IPS-18a (cell line): Measurements from ENCODE around the gene BARHL1.

Experiments
- H3K27ac ChIP-seq: one replicate; pipeline ENCODE4 v1.5.1; 2013; ENCODE audit warnings: low read length
- H3K27me3 ChIP-seq: one replicate; pipeline ENCODE4 v1.6.1; 2013; ENCODE audit warnings: mild to moderate bottlenecking, low read length; ENCODE audit not compliant: control insufficient read depth, insufficient read depth
- H3K36me3 ChIP-seq: one replicate; pipeline ENCODE4 v1.6.1; 2013; ENCODE audit warnings: low read depth, low read length; ENCODE audit not compliant: control insufficient read depth
- H3K4me1 ChIP-seq: one replicate; pipeline ENCODE4 v1.6.1; 2013; ENCODE audit warnings: low read depth, low read length; ENCODE audit not compliant: control insufficient read depth
- H3K4me3 ChIP-seq: one replicate; pipeline ENCODE4 v1.5.1; 2013; ENCODE audit warnings: low read length
- H3K9ac ChIP-seq: one replicate; pipeline ENCODE4 v1.6.1; 2013; ENCODE audit warnings: mild to moderate bottlenecking, low read length, moderate library complexity
- H3K9me3 ChIP-seq: one replicate; pipeline ENCODE4 v1.6.1; 2013; ENCODE audit warnings: low read depth, low read length; ENCODE audit not compliant: control insufficient read depth

Gene BARHL1

GRCh38 chr9:132546148-132547051, 36.0 kb upstream of the BARHL1 start:
- H3K4me1 ChIP-seq, result peaks cover 3% of the 10 kb centered on the region
- H3K36me3 ChIP-seq, result no peaks in the 10 kb centered on the region
- no peaks in the 10 kb centered on the region for H3K27me3 ChIP-seq
- H3K27ac ChIP-seq, result no peak overlapping the region
- no peaks in the 10 kb centered on the region for H3K9me3 ChIP-seq
- peak overlapping the region; percentile 63 for H3K4me3 ChIP-seq
- H3K9ac ChIP-seq, result peak overlapping the region; percentile 52

DNA sequence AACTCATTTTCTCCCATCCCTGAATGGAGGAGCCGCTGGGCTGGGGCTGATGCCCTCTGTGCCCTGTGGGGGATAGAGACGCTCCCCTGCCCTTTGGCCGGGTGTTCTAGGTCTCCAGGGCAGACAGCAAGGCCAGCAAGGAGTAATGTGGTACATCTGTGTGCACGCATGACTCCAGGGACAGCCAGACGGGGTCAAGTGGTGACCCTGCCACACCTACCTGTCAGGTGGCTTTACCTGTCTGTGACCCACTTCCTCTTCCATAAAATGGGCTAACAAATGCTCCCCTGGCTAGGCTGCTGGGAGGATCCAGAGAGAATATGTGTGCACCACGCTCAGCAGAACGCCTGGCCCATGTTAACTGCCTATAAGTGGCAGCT, 35.4 kb upstream of the BARHL1 start:
- peaks cover 3% of the 10 kb centered on the region for H3K4me1 ChIP-seq
- H3K36me3 ChIP-seq, result no peaks in the 10 kb centered on the region
- no peak overlapping the region for H3K4me3 ChIP-seq
- H3K27ac ChIP-seq, result no peak overlapping the region
- H3K9ac ChIP-seq, result no peak overlapping the region
- no peaks in the 10 kb centered on the region for H3K27me3 ChIP-seq
- H3K9me3 ChIP-seq, result no peaks in the 10 kb centered on the region

- no peak overlapping the region for H3K4me3 ChIP-seq
- no peaks in the 10 kb centered on the region for H3K27me3 ChIP-seq
- H3K4me1 ChIP-seq, result peaks cover 3% of the 10 kb centered on the region
- no peak overlapping the region for H3K27ac ChIP-seq
- no peak overlapping the region for H3K9ac ChIP-seq
- no peaks in the 10 kb centered on the region for H3K36me3 ChIP-seq
- no peaks in the 10 kb centered on the region for H3K9me3 ChIP-seq
Observed at GRCh38 chr9:132547436-132547835, 35.0 kb upstream of the BARHL1 start.

- Histone ChIP-seq H3K36me3 (no peaks in the 10 kb centered on the region), H3K4me3 (no peak overlapping the region), H3K9ac (no peak overlapping the region), H3K4me1 (peaks cover 3% of the 10 kb centered on the region), H3K27ac (no peak overlapping the region), H3K9me3 (no peaks in the 10 kb centered on the region), H3K27me3 (no peaks in the 10 kb centered on the region)
Observed at GRCh38 chr9:132547976-132548730, 34.3 kb upstream of the BARHL1 start.

DNA sequence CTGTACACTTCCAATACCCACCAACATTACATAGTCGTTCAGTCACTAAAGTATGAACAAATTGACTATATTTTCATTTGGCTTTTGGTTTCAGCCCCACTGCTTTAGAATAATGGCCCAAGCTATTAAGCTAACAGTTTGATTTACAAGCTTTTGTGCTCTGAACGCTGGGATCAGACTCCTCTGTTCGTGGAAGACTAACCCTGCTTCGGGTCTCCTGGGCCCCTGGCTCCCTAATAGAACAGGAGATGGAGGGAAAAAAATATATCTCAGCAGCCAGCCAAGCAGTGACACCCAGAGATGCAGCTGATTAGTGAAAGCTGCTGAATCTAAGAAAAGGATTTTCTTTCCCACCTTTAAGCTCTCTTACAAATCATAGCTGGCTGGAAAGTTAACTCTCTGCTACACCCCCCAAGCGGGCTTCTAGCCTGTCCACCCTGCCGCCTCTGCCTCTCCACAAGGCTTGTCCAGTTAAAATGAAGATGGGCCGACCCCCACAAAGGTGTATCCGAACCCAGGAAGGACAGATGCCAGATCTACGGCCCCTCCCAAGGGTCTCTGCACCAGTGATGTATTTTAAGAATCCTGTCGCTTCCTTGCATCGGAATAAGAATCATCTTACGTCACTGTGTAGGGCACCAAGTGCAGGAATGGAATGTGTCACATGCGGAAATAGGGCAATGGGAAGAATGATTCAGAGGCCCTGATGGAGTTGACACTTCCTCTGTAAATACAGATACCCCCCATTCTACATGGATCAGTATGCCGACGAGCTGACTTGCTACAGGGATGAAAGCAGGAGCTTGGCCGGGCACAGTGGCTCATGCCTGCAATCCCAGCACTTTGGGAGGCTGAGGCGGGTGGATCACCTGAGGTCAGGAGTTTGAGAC, 33.4 kb upstream of the BARHL1 start:
- H3K36me3 ChIP-seq, result no peaks in the 10 kb centered on the region
- H3K4me3 ChIP-seq, result no peak overlapping the region
- H3K9ac ChIP-seq, result no peak overlapping the region
- no peaks in the 10 kb centered on the region for H3K9me3 ChIP-seq
- H3K4me1 ChIP-seq, result peaks cover 3% of the 10 kb centered on the region
- no peaks in the 10 kb centered on the region for H3K27me3 ChIP-seq
- no peak overlapping the region for H3K27ac ChIP-seq

GRCh38 chr9:132551556-132551955, 30.9 kb upstream of the BARHL1 start:
- H3K27ac ChIP-seq, result no peak overlapping the region
- no peak overlapping the region for H3K4me3 ChIP-seq
- no peaks in the 10 kb centered on the region for H3K9me3 ChIP-seq
- peaks cover 12% of the 10 kb centered on the region for H3K4me1 ChIP-seq
- no peaks in the 10 kb centered on the region for H3K27me3 ChIP-seq
- no peaks in the 10 kb centered on the region for H3K36me3 ChIP-seq
- no peak overlapping the region for H3K9ac ChIP-seq

DNA sequence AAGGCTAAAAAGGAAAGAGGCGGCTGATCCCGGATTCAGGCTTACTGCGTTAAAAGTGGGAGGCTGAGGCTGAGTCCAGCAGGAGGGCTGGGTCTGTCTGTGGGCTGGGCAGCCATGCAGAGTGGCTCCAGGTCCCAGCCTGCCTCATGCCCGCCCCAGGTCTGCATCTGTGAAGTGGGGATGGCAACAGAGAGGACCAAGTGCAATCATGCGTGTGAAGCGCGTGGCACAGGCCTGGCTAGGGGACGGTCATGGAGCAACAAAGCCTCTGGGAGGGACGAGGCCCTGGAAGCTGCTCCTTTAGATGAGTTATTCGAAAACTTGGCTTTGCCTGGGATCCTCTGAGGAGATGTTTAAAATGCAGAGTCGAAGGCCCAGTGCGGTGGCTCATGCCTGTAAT, 30.4 kb upstream of the BARHL1 start:
- H3K4me1 ChIP-seq, result peaks cover 10% of the 10 kb centered on the region
- H3K27me3 ChIP-seq, result no peaks in the 10 kb centered on the region
- H3K9me3 ChIP-seq, result no peaks in the 10 kb centered on the region
- no peaks in the 10 kb centered on the region for H3K36me3 ChIP-seq
- no peak overlapping the region for H3K9ac ChIP-seq
- H3K27ac ChIP-seq, result no peak overlapping the region
- H3K4me3 ChIP-seq, result no peak overlapping the region

DNA sequence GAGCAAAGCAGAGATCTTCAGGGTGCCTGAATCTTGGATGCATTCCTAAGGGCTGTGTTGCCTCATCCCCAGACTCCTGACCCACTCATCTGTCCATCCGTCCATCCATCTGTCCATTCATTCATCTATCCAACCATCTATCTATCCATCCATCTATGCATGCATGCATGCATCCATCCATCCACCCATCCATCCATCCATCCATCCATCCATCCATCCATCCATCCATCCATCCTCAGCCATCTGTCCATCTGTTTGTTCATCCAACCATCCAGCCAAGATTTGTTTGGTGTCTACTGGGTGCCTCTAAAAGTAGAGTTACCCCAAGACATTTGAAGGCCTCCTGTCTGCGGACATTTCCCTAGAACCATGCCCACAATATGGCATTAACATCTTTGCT, 27.7 kb upstream of the BARHL1 start:
- H3K27me3 ChIP-seq, result no peaks in the 10 kb centered on the region
- H3K4me3 ChIP-seq, result no peak overlapping the region
- H3K9ac ChIP-seq, result no peak overlapping the region
- H3K27ac ChIP-seq, result no peak overlapping the region
- H3K9me3 ChIP-seq, result no peaks in the 10 kb centered on the region
- H3K36me3 ChIP-seq, result no peaks in the 10 kb centered on the region
- H3K4me1 ChIP-seq, result peaks cover 10% of the 10 kb centered on the region

GRCh38 chr9:132555528-132555927, 26.9 kb upstream of the BARHL1 start:
- Histone ChIP-seq H3K9ac (no peak overlapping the region), H3K27ac (no peak overlapping the region), H3K4me3 (no peak overlapping the region), H3K4me1 (peaks cover 10% of the 10 kb centered on the region), H3K27me3 (no peaks in the 10 kb centered on the region), H3K36me3 (no peaks in the 10 kb centered on the region), H3K9me3 (no peaks in the 10 kb centered on the region)

GRCh38 chr9:132556235-132556634, 26.2 kb upstream of the BARHL1 start:
- Histone ChIP-seq H3K4me3 (no peak overlapping the region), H3K9me3 (no peaks in the 10 kb centered on the region), H3K36me3 (no peaks in the 10 kb centered on the region), H3K27me3 (no peaks in the 10 kb centered on the region), H3K27ac (no peak overlapping the region), H3K9ac (no peak overlapping the region), H3K4me1 (peaks cover 10% of the 10 kb centered on the region)

GRCh38 chr9:132556714-132557113, 25.7 kb upstream of the BARHL1 start:
- Histone ChIP-seq H3K27ac (no peak overlapping the region), H3K27me3 (no peaks in the 10 kb centered on the region), H3K4me3 (no peak overlapping the region), H3K9me3 (no peaks in the 10 kb centered on the region), H3K9ac (no peak overlapping the region), H3K36me3 (no peaks in the 10 kb centered on the region), H3K4me1 (peaks cover 10% of the 10 kb centered on the region)
